RKO (cell line): ENCODE data around the gene COL18A1.

Experiments used
- DNase-seq: peaks from one replicate; pipeline ENCODE4 v3.0.0-alpha.2; 2016; ENCODE audit warnings: low spot score

COL18A1 gene

GRCh38 chr21:45507888-45508508, 103.0 kb downstream of the COL18A1 start:
- no peak for DNase-seq

- DNase-seq: no peak
Observed at GRCh38 chr21:45508607-45509565, 103.9 kb downstream of the COL18A1 start.

DNA sequence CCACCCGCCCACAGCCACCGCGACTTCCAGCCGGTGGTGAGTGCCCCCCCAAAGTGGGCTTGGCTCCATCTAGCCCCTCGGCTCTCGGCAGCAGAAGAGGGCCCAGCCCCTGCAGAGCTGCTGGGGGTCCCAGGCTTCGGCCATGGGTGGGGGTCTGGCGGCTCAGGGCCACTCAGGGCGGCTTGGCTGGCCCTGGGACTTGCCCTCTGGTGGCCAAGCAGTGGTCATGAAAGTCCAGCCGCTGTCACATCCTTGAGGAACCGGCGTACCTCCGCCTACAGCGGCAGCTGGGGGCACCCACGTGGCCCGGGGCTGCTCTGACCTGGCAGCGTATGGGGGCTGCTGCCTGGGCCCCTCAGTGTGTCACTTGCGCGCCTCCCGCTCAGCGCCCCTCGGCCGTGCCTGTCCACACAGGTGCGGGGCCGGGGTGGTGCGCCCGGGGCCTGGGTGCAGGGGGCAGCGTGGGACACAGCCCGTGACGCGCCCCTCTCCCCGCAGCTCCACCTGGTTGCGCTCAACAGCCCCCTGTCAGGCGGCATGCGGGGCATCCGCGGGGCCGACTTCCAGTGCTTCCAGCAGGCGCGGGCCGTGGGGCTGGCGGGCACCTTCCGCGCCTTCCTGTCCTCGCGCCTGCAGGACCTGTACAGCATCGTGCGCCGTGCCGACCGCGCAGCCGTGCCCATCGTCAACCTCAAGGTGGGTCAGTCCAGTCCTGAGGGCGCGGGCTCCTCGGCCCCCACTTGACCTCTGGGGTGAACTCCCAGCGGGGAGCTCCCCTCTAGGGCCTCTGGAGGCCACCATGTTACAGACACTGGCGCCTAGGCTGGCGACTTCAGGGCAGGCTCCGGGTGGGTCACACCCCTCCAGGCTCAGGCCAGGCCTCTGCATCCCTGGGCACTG, 104.9 kb downstream of the COL18A1 start:
- DNase-seq: no peak

DNA sequence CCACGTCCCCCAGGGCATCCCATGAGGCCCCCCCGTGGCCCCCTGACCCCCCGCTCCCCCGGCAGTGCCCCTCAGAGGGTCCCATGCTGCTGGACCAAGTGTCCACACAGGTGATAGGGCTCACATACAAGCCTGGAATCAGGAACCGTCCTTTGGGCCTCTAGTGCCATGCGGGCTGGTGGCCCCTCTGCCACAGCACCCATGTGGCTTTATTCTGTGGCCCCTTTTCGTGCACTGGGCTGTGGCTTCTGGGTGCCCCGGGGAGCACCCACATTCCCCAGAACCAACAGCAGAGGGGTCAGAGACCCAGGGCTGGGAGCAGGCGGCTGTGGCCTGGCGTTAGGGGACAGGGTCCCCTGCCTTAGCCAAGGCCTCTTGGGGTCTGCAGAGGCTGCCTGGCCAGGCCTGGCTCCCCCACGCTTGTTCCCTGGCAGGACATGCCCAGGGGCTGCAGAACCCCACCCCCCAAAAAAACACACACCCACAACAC, 105.5 kb downstream of the COL18A1 start:
- no peak for DNase-seq

DNA sequence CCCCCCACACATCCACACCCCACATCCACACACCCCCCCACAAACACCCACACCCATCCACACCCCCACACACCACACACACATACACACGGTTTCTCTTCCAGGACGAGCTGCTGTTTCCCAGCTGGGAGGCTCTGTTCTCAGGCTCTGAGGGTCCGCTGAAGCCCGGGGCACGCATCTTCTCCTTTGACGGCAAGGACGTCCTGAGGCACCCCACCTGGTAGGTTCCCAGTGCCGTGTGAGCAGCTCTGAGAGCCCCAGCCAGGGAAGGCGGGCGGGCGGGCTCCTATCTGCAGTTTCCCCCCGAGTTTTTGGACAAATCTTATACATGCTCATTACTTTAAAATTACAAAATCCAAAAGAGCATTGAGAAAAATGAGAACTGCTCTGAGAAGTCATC, 106.0 kb downstream of the COL18A1 start:
- no peak for DNase-seq

DNA sequence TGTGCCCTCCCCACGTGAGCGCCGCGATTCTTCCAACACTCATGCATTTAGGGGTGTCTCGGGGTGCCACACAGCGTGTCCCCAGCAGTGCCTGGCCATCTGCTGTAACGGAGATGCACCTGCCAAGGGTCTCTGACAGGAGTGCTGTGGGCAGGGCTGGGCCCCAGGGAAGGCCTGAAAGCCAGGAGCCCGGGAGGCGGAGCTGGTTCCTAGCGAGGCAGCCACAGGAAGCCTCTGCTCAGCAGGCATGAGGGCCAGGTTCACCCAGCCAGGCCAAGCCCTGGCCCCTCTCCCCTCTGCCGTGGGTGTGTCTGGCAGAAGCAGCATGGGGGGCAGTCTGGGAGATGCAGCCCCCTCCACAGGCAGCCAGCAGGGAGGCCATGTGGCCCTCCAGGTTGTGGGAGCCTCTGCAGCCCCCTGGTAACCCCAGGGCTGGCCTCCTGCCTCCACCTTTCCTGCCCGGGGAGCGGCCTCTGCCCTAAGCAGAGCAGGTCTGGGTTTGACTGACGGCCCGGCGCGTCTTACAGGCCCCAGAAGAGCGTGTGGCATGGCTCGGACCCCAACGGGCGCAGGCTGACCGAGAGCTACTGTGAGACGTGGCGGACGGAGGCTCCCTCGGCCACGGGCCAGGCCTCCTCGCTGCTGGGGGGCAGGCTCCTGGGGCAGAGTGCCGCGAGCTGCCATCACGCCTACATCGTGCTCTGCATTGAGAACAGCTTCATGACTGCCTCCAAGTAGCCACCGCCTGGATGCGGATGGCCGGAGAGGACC, 106.9 kb downstream of the COL18A1 start:
- DNase-seq: no peak

GRCh38 chr21:45512626-45513002, 107.6 kb downstream of the COL18A1 start:
- DNase-seq: no peak

- no peak for DNase-seq
Observed at GRCh38 chr21:45513003-45513717, 108.2 kb downstream of the COL18A1 start.

GRCh38 chr21:45513741-45514310, 108.9 kb downstream of the COL18A1 start:
- no peak for DNase-seq

DNA sequence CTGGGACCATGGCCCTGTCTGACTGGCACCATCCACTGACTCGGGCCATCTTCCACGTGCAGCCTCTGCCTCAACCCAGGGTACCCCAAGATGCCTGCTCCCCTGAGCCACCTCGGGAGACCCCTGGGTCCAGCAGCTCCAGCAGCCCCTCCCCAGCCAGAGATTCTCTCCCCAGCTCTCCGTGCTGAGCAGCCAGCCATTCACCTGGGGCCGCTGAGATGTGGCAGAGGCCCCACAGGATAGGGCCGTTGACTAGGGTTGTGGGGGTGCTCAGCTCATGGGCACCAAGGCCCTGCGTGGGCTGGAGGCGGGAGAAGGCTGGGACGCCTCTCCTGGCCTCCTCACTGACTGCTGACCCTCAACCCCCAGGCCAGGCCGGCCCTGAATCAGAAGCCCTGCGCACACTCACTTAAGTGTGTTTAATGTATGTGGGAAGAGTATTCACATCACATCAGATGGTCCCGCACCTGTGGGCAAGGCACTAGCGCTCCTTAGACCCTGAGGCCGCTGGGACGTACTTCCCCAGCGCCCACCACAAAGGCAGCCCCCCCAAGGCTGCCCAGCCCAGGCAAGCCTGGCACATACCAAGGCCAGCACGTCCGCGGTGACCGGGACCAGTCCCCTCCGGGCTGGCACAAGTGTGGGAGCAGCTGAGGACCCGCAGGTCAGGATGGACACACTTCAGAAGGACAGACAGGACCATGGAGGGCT, 109.5 kb downstream of the COL18A1 start:
- DNase-seq: no peak

DNA sequence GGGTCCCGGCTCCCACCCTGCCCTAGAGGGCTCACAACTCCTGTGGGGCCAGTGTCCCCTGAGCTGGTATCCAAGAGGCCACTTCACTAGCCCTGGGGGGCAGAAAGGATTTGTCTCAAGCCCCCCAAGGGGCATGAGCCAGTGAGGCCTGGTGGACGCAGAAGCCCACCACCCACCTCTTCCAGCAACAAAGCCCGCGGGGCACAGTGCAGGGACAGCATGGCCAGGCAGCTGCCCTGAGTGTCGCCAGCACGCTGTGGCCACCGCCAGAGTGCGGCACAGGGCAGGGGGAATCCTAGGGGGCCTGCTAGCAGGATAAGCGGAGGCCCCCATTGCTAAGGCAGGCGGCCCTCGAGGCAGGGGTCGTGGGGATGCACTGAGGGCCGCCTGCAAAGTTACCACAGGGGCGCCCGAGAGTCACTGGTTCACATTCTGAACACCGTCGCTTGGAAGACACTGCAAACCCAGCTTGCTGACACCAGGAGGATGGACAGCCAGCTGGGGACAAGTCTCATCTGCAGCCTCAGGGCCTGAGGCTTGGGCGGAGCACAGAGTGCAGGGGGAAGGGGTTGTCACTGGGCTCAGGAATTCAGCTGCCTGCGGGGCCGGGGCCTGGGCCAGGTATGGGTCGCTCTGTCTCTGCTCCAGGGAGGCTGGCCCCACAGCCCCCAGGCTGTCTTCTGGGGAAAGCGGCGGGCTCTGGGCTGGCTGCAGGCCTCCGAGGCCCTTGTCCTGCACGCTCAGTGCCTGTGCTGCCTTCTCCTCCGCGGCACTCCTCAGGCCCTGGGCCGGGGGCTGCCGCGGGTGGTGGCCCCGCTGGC, 110.5 kb downstream of the COL18A1 start:
- DNase-seq: no peak

GRCh38 chr21:45516071-45516670, 111.2 kb downstream of the COL18A1 start:
- no peak for DNase-seq

GRCh38 chr21:45516671-45517151, 111.7 kb downstream of the COL18A1 start:
- no peak for DNase-seq

DNA sequence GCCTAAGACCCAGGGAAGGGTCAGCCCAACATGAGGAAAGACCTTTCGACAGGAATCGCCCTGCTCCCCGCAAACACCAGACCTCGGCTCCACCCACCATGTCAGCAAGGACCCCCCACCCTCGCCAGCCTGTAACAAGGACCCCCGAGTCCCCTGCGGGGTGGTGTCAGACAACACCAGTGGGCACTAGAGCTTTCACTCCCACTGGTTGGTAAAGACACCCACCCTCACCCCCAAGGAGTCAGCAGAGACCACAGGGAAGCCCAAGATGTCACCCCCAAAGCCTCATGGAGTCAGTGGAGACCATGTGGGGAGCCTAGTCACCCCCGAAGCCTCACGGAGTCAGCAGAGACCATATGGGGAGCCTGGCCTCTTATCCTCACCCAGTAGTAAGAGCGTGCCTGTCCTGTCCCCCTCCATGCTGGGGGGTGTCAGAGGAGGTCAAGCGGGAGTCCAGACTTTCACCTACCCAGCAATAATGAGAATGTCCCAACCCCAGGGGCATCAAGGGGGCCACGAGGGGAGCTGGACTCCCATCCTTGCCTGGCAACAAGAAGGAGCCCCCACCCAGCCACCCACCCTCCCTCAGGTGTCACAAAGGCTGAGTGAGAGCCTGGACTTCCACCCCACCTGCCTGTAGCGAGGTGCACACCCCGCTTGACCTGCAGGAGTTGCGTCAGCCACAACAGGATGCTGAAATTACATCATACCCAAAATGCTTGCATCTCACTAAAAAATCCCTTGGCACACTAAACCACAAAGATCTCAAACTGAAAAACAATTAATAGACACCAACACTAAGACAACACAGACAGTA, 112.5 kb downstream of the COL18A1 start:
- no peak for DNase-seq

DNA sequence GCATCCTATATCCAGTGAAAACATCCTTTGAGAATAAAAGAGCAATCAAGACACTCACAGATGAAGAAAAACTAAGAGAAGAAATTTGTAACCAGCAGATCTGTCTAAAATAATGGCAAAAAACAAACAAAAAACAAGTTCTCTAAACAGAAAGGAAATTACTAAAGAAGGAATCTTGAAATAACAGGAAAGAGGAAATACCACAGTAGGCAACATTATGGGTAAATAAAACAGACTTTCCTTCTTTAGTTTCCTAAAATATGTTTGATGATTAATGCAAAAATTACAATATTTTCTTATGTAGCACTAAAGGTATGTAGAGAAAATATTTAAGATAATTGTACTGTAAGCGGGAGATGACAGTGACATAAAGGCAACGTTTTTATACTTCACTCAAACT, 113.8 kb downstream of the COL18A1 start:
- no peak for DNase-seq

GRCh38 chr21:45519182-45519581, 114.2 kb downstream of the COL18A1 start:
- DNase-seq: no peak

DNA sequence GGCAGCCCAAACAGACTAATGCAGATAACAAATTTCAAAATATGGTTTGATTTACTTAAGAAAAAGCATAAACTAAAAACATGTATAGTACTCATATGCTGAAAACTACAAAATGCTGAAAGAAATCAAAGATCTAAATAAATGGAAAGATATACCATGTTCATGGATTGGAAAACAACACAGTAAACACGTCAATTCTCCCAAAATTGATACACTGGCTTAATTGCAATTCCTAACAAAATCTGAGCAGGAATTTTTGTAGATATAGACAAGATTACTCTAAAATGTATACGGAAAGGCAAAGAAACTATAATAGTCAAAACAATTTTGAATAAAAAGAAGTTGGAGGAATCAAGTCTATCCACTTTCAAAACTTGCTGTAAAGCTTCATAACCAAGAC, 116.3 kb downstream of the COL18A1 start:
- no peak for DNase-seq
